ENCODE data around the gene THAP4.
"Not testable (repeated sequence)": the region's sequence is repeated elsewhere in the genome, so short reads cannot be mapped to it uniquely, and the experiment has no call there.

The THAP4 gene

DNA sequence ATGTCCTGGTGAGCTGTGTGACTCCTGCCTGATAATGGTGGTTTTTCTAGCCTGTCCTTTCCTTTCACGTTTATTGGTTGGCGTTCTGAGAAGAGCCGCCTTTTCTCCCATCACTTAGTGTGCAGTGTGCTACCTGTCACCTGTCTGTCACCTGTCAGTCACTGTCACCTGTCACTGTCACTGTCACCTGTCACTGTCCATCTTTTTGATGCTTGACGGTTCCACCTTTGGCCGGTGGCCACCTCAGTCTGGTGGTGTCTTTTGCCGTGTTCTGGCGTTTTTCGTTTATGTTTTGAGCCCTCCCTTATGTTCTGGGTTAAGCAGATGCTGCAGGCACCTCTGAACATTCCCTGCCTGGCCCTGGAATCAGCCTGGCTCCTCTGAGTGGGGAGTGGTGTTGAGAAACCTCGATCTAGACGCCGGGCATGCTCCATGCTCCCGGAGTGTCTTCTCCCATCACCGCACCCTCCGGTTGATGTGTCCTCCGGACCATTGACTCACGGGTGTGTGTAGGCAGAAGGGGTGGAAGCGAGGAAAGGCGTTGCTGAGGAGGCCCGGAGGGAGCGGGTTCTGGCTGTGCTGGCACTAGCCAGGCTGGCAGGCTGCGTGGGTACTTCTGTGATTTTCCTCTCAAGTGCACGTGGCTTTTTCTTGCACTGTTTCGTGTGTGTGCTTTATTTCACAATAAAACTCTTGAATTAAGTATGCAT is 28.9 kb upstream of the THAP4 start:
- H3K27me3 ChIP-seq (ENCODE audit: control insufficient read depth, insufficient read depth, low read length, poor library complexity, severe bottlenecking), result no peaks in the 10 kb centered on the region
- H3K4me3 ChIP-seq (ENCODE audit: insufficient read depth, low read depth, low read length), result no peak overlapping the region
- WGBS, 2 experiments, result 92% methylated on average over 22 to 23 of the region's 23 CpGs
- no peaks in the 10 kb centered on the region for H3K9me3 ChIP-seq (ENCODE audit: control insufficient read depth, low read length)
- H3K4me1 ChIP-seq (ENCODE audit: control insufficient read depth, insufficient read depth, low read length), result peaks cover 18% of the 10 kb centered on the region
- peak overlapping the region; percentile 26 for H3K27ac ChIP-seq (ENCODE audit: insufficient read depth, low read depth, low read length, poor library complexity, severe bottlenecking)
- peaks cover 10% of the 10 kb centered on the region for H3K36me3 ChIP-seq (ENCODE audit: control insufficient read depth, insufficient read depth, low read length)

GRCh38 chr2:241662731-241663130 is 25.8 kb upstream of the THAP4 start:
- not testable (repeated sequence) for H3K27ac ChIP-seq (ENCODE audit: insufficient read depth, low read depth, low read length, poor library complexity, severe bottlenecking); H3K4me3 ChIP-seq (ENCODE audit: insufficient read depth, low read depth, low read length); H3K27me3 ChIP-seq (ENCODE audit: control insufficient read depth, insufficient read depth, low read length, poor library complexity, severe bottlenecking); H3K9me3 ChIP-seq (ENCODE audit: control insufficient read depth, low read length)
- H3K36me3 ChIP-seq (ENCODE audit: control insufficient read depth, insufficient read depth, low read length), result peaks cover 13% of the 10 kb centered on the region
- H3K4me1 ChIP-seq (ENCODE audit: control insufficient read depth, insufficient read depth, low read length), result peaks cover 18% of the 10 kb centered on the region
- 83 to 88% methylated on average over 24 of the region's 24 CpGs for WGBS, 2 experiments

GRCh38 chr2:241660593-241661213 is 23.7 kb upstream of the THAP4 start:
- no peaks in the 10 kb centered on the region for H3K9me3 ChIP-seq (ENCODE audit: control insufficient read depth, low read length)
- H3K36me3 ChIP-seq (ENCODE audit: control insufficient read depth, insufficient read depth, low read length), result peaks cover 16% of the 10 kb centered on the region
- 96 to 97% methylated on average over 14 of the region's 14 CpGs for WGBS, 2 experiments
- H3K4me3 ChIP-seq (ENCODE audit: insufficient read depth, low read depth, low read length), result no peak overlapping the region
- no peak overlapping the region for H3K27ac ChIP-seq (ENCODE audit: insufficient read depth, low read depth, low read length, poor library complexity, severe bottlenecking)
- H3K4me1 ChIP-seq (ENCODE audit: control insufficient read depth, insufficient read depth, low read length), result peaks cover 5% of the 10 kb centered on the region
- no peaks in the 10 kb centered on the region for H3K27me3 ChIP-seq (ENCODE audit: control insufficient read depth, insufficient read depth, low read length, poor library complexity, severe bottlenecking)

GRCh38 chr2:241659150-241659739 is 22.3 kb upstream of the THAP4 start:
- 80 to 83% methylated on average over 26 of the region's 26 CpGs for WGBS, 2 experiments
- Histone ChIP-seq H3K27ac (ENCODE audit: insufficient read depth, low read depth, low read length, poor library complexity, severe bottlenecking) (no peak overlapping the region), H3K4me3 (ENCODE audit: insufficient read depth, low read depth, low read length) (no peak overlapping the region), H3K36me3 (ENCODE audit: control insufficient read depth, insufficient read depth, low read length) (peaks cover 26% of the 10 kb centered on the region), H3K9me3 (ENCODE audit: control insufficient read depth, low read length) (no peaks in the 10 kb centered on the region), H3K4me1 (ENCODE audit: control insufficient read depth, insufficient read depth, low read length) (no peaks in the 10 kb centered on the region), H3K27me3 (ENCODE audit: control insufficient read depth, insufficient read depth, low read length, poor library complexity, severe bottlenecking) (no peaks in the 10 kb centered on the region)

GRCh38 chr2:241658296-241658695 is 21.3 kb upstream of the THAP4 start:
- 84 to 86% methylated on average over 5 of the region's 5 CpGs for WGBS, 2 experiments
- Histone ChIP-seq H3K36me3 (ENCODE audit: control insufficient read depth, insufficient read depth, low read length) (peaks cover 26% of the 10 kb centered on the region), H3K9me3 (ENCODE audit: control insufficient read depth, low read length) (no peaks in the 10 kb centered on the region), H3K4me3 (ENCODE audit: insufficient read depth, low read depth, low read length) (no peak overlapping the region), H3K27me3 (ENCODE audit: control insufficient read depth, insufficient read depth, low read length, poor library complexity, severe bottlenecking) (no peaks in the 10 kb centered on the region), H3K27ac (ENCODE audit: insufficient read depth, low read depth, low read length, poor library complexity, severe bottlenecking) (no peak overlapping the region), H3K4me1 (ENCODE audit: control insufficient read depth, insufficient read depth, low read length) (no peaks in the 10 kb centered on the region)

GRCh38 chr2:241657786-241658254 is 20.9 kb upstream of the THAP4 start:
- WGBS, 2 experiments, result 88% methylated on average over 15 of the region's 15 CpGs
- H3K36me3 ChIP-seq (ENCODE audit: control insufficient read depth, insufficient read depth, low read length), result peaks cover 29% of the 10 kb centered on the region
- H3K27ac ChIP-seq (ENCODE audit: insufficient read depth, low read depth, low read length, poor library complexity, severe bottlenecking), result no peak overlapping the region
- no peaks in the 10 kb centered on the region for H3K4me1 ChIP-seq (ENCODE audit: control insufficient read depth, insufficient read depth, low read length)
- H3K27me3 ChIP-seq (ENCODE audit: control insufficient read depth, insufficient read depth, low read length, poor library complexity, severe bottlenecking), result no peaks in the 10 kb centered on the region
- no peaks in the 10 kb centered on the region for H3K9me3 ChIP-seq (ENCODE audit: control insufficient read depth, low read length)
- H3K4me3 ChIP-seq (ENCODE audit: insufficient read depth, low read depth, low read length), result no peak overlapping the region

- Histone ChIP-seq H3K27ac (ENCODE audit: insufficient read depth, low read depth, low read length, poor library complexity, severe bottlenecking) (no peak overlapping the region), H3K4me1 (ENCODE audit: control insufficient read depth, insufficient read depth, low read length) (no peaks in the 10 kb centered on the region), H3K9me3 (ENCODE audit: control insufficient read depth, low read length) (no peaks in the 10 kb centered on the region), H3K4me3 (ENCODE audit: insufficient read depth, low read depth, low read length) (no peak overlapping the region), H3K36me3 (ENCODE audit: control insufficient read depth, insufficient read depth, low read length) (peaks cover 32% of the 10 kb centered on the region), H3K27me3 (ENCODE audit: control insufficient read depth, insufficient read depth, low read length, poor library complexity, severe bottlenecking) (no peaks in the 10 kb centered on the region)
- 95 to 96% methylated on average over 13 of the region's 13 CpGs for WGBS, 2 experiments
Observed at GRCh38 chr2:241656190-241656741, 19.3 kb upstream of the THAP4 start.

DNA sequence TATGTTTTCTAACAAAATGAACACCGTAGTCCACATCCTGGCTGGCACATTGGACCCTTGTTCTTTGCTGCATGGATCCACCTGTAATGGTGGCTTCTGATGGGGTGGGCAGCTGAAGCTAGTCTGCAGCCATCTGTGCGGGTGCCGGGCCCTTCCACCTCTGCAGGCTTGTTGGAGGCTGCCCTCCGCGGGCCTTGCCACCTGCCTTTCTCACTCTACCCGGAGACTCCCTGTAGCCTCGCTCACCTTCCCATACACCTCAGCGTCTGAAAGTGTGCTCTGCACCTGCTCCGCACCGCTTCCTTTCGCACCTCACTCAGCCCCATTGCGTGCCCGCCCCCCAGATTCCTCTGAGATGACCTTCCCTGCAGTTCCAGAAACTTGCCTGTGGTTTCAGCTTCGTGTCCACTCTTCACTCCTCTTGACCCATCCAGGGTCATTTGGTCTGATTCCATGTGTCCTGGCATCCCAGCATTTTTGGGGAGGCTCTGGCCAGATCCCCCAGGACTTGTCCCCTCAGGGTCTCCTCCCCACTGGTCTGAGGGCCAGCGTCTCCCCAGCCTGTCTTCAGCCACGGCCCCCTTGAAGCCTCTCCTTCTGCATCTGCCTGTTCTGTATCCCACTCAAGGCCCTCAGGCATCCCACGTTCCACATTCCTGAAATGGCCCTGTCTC is 18.7 kb upstream of the THAP4 start:
- Histone ChIP-seq H3K27ac (ENCODE audit: insufficient read depth, low read depth, low read length, poor library complexity, severe bottlenecking) (no peak overlapping the region), H3K36me3 (ENCODE audit: control insufficient read depth, insufficient read depth, low read length) (peaks cover 32% of the 10 kb centered on the region), H3K4me3 (ENCODE audit: insufficient read depth, low read depth, low read length) (no peak overlapping the region), H3K27me3 (ENCODE audit: control insufficient read depth, insufficient read depth, low read length, poor library complexity, severe bottlenecking) (no peaks in the 10 kb centered on the region), H3K9me3 (ENCODE audit: control insufficient read depth, low read length) (no peaks in the 10 kb centered on the region), H3K4me1 (ENCODE audit: control insufficient read depth, insufficient read depth, low read length) (no peaks in the 10 kb centered on the region)
- WGBS, 2 experiments, result 93 to 96% methylated on average over 17 of the region's 17 CpGs

DNA sequence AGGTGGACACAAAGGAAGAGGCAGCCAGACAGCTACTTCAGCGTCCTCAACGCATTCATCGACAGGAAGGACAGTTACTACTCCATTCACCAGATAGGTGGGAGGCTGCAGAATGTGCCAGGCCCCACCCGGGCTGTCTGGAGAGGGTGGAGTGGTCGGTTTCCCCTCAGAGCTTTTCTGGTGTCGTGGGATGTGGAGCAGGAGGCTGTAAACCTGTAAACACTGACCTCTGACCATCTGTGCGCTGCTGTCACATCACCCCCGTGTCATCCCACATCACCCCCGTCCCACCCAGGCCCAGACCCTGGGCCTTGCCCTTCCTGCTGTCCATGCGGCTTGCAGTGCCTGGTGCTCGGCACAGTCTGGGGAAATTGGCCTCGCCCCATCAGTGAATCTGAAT is 17.6 kb upstream of the THAP4 start:
- Histone ChIP-seq H3K4me1 (ENCODE audit: control insufficient read depth, insufficient read depth, low read length) (no peaks in the 10 kb centered on the region), H3K27ac (ENCODE audit: insufficient read depth, low read depth, low read length, poor library complexity, severe bottlenecking) (no peak overlapping the region), H3K36me3 (ENCODE audit: control insufficient read depth, insufficient read depth, low read length) (peaks cover 27% of the 10 kb centered on the region), H3K9me3 (ENCODE audit: control insufficient read depth, low read length) (no peaks in the 10 kb centered on the region), H3K4me3 (ENCODE audit: insufficient read depth, low read depth, low read length) (no peak overlapping the region), H3K27me3 (ENCODE audit: control insufficient read depth, insufficient read depth, low read length, poor library complexity, severe bottlenecking) (no peaks in the 10 kb centered on the region)
- WGBS, 2 experiments, result 96 to 97% methylated on average over 12 of the region's 12 CpGs

Measured in ectodermal cell (in vitro differentiated cells).